H1 (cell line): ENCODE data around the gene SLIT3. TPM values are rescaled to one million over a fixed set of nuclear protein-coding genes. Genes with fewer than 3 reads are reported as not detected.

ENCODE experiments used
- YY1 ChIP-seq: IDR thresholded peaks from 2 replicates; pipeline ENCODE4 v1.6.1; 2011; ENCODE audit warnings: low read depth, mild to moderate bottlenecking, low read length
- polyA plus RNA-seq, 7 experiments: library from polyadenylated mRNA; depleted of rRNA in 3 of 7; stranded (reverse) in 5 of 7; unstranded in 2 of 7; fragments of >200 nt in 5 of 7; fragments of 200-250 nt in 2 of 7; gene quantifications; 1 replicate in 5 of 7; 2 replicates in 1 of 7; 4 replicates in 1 of 7; pipeline versions ENCODE4 v1.2.1 to v1.2.3, GENCODE V29; 2011 to 2013; ENCODE audit warnings: missing spikeins in 2 of 7, mixed read lengths in 2 of 7
- total RNA-seq: library from RNA; stranded (reverse); fragmentation: NEBNext Ultra II Directional; extraction: Animal tissue kit (Norgen Biotek cat#: 25700); gene quantifications from 2 replicates; pipeline ENCODE4 v1.2.1, GENCODE V29; 2021
- TF ChIP-seq, protein P1 (sequence below): fragments of 300-600 bp; sonication (generic); IDR thresholded peaks from 2 replicates; pipeline ENCODE4 v1.7.1; 2012; ENCODE audit warnings: low read length, moderate library complexity, mild to moderate bottlenecking, inconsistent platforms; ENCODE audit not compliant: insufficient replicate concordance

The SLIT3 gene
- total and polyA plus RNA-seq, 2 of the 8 experiments (the other 6 are each of a cell fraction or from before 2014, with no cell fraction given): 1.1 to 1.2 TPM

DNA sequence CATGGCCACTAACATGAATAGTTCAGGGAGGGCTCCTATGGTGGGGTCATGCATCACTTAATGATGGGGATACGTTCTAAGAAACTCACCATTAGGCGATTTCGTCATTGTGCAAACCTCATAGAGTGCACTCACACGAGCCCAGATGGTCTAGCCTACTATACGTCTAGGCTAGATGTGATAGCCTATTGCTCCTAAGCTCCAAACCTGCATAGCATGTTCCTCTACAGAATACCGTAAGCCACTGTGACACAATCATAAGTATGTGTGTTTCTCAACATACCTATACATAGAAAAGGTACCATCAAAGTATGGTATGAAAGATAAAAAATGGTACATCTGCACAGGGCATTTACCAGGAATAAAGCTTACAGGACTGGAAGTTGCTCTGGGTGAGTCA lies 6.3 kb downstream of the SLIT3 start (continued):
- TF ChIP-seq, protein P1, sequence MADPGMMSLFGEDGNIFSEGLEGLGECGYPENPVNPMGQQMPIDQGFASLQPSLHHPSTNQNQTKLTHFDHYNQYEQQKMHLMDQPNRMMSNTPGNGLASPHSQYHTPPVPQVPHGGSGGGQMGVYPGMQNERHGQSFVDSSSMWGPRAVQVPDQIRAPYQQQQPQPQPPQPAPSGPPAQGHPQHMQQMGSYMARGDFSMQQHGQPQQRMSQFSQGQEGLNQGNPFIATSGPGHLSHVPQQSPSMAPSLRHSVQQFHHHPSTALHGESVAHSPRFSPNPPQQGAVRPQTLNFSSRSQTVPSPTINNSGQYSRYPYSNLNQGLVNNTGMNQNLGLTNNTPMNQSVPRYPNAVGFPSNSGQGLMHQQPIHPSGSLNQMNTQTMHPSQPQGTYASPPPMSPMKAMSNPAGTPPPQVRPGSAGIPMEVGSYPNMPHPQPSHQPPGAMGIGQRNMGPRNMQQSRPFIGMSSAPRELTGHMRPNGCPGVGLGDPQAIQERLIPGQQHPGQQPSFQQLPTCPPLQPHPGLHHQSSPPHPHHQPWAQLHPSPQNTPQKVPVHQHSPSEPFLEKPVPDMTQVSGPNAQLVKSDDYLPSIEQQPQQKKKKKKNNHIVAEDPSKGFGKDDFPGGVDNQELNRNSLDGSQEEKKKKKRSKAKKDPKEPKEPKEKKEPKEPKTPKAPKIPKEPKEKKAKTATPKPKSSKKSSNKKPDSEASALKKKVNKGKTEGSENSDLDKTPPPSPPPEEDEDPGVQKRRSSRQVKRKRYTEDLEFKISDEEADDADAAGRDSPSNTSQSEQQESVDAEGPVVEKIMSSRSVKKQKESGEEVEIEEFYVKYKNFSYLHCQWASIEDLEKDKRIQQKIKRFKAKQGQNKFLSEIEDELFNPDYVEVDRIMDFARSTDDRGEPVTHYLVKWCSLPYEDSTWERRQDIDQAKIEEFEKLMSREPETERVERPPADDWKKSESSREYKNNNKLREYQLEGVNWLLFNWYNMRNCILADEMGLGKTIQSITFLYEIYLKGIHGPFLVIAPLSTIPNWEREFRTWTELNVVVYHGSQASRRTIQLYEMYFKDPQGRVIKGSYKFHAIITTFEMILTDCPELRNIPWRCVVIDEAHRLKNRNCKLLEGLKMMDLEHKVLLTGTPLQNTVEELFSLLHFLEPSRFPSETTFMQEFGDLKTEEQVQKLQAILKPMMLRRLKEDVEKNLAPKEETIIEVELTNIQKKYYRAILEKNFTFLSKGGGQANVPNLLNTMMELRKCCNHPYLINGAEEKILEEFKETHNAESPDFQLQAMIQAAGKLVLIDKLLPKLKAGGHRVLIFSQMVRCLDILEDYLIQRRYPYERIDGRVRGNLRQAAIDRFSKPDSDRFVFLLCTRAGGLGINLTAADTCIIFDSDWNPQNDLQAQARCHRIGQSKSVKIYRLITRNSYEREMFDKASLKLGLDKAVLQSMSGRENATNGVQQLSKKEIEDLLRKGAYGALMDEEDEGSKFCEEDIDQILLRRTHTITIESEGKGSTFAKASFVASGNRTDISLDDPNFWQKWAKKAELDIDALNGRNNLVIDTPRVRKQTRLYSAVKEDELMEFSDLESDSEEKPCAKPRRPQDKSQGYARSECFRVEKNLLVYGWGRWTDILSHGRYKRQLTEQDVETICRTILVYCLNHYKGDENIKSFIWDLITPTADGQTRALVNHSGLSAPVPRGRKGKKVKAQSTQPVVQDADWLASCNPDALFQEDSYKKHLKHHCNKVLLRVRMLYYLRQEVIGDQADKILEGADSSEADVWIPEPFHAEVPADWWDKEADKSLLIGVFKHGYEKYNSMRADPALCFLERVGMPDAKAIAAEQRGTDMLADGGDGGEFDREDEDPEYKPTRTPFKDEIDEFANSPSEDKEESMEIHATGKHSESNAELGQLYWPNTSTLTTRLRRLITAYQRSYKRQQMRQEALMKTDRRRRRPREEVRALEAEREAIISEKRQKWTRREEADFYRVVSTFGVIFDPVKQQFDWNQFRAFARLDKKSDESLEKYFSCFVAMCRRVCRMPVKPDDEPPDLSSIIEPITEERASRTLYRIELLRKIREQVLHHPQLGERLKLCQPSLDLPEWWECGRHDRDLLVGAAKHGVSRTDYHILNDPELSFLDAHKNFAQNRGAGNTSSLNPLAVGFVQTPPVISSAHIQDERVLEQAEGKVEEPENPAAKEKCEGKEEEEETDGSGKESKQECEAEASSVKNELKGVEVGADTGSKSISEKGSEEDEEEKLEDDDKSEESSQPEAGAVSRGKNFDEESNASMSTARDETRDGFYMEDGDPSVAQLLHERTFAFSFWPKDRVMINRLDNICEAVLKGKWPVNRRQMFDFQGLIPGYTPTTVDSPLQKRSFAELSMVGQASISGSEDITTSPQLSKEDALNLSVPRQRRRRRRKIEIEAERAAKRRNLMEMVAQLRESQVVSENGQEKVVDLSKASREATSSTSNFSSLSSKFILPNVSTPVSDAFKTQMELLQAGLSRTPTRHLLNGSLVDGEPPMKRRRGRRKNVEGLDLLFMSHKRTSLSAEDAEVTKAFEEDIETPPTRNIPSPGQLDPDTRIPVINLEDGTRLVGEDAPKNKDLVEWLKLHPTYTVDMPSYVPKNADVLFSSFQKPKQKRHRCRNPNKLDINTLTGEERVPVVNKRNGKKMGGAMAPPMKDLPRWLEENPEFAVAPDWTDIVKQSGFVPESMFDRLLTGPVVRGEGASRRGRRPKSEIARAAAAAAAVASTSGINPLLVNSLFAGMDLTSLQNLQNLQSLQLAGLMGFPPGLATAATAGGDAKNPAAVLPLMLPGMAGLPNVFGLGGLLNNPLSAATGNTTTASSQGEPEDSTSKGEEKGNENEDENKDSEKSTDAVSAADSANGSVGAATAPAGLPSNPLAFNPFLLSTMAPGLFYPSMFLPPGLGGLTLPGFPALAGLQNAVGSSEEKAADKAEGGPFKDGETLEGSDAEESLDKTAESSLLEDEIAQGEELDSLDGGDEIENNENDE: no peak
- TF ChIP-seq YY1: no peak
